Lower leg skin (tissue), 3 donors: ENCODE results near the gene CTNND2.

Source experiments
- POLR2A ChIP-seq, 2 donors: fragments of 450-650 bp; IDR thresholded peaks; one replicate each; pipeline ENCODE4 v1.6.1; 2016 to 2017; ENCODE audit warnings: antibody characterized with exemption in 2 of 2, mild to moderate bottlenecking in 1 of 2, moderate library complexity in 1 of 2
- TF ChIP-seq, protein P1 (sequence below), 3 donors: fragments of 450-650 bp; IDR thresholded peaks; one replicate each; pipeline ENCODE4 v1.5.1; 2016; ENCODE audit warnings: antibody characterized with exemption in 3 of 3, mild to moderate bottlenecking in 3 of 3, moderate library complexity in 2 of 3

DNA sequence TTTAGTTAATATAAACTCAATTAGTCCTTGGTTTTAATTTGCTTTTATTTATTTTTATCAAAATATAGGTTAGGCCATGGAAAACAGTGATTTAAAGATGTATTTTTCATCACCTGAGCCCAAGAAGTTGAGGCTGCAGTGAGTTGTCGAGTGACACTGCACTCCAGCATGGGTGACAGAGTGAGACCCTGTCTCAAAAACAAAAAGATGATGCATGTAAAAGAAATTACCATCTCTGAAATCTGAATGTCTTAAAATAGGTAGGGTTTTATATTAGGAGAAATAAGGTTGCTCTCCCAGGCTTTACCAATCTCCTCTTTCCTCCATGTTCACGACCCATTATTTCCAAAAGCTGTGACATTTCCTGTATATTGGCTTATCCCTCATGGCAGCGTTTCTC is 980.9 kb downstream of the CTNND2 start:
- TF ChIP-seq, protein P1, sequence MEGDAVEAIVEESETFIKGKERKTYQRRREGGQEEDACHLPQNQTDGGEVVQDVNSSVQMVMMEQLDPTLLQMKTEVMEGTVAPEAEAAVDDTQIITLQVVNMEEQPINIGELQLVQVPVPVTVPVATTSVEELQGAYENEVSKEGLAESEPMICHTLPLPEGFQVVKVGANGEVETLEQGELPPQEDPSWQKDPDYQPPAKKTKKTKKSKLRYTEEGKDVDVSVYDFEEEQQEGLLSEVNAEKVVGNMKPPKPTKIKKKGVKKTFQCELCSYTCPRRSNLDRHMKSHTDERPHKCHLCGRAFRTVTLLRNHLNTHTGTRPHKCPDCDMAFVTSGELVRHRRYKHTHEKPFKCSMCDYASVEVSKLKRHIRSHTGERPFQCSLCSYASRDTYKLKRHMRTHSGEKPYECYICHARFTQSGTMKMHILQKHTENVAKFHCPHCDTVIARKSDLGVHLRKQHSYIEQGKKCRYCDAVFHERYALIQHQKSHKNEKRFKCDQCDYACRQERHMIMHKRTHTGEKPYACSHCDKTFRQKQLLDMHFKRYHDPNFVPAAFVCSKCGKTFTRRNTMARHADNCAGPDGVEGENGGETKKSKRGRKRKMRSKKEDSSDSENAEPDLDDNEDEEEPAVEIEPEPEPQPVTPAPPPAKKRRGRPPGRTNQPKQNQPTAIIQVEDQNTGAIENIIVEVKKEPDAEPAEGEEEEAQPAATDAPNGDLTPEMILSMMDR (IDR thresholded peaks at IDR 0.05), result no peak
- TF ChIP-seq POLR2A (IDR thresholded peaks at IDR 0.05), result no peak
